Cardiac fibroblast (primary cell): ENCODE measurements around the gene ATAD5.

ENCODE experiments used
- DNase-seq, 2 donors: peaks; one replicate each; pipeline versions ENCODE4 v3.0.0 to v3.0.0-alpha.2; 2010; ENCODE audit warnings: low read depth in 2 of 2
- H3K4me3 ChIP-seq, 2 donors: replicated peaks in 1 of 2; 1 replicate in 1 of 2; 2 replicates in 1 of 2; pipeline ENCODE4 v1.5.1; 2011; ENCODE audit warnings: low read depth in 2 of 2, low read length in 2 of 2, mild to moderate bottlenecking in 2 of 2, moderate library complexity in 1 of 2
- TF ChIP-seq, protein P1 (sequence below): IDR thresholded peaks from one replicate; pipeline ENCODE4 v1.5.1; 2011; ENCODE audit warnings: low read depth, mild to moderate bottlenecking, low read length, inconsistent platforms

The ATAD5 gene

DNA sequence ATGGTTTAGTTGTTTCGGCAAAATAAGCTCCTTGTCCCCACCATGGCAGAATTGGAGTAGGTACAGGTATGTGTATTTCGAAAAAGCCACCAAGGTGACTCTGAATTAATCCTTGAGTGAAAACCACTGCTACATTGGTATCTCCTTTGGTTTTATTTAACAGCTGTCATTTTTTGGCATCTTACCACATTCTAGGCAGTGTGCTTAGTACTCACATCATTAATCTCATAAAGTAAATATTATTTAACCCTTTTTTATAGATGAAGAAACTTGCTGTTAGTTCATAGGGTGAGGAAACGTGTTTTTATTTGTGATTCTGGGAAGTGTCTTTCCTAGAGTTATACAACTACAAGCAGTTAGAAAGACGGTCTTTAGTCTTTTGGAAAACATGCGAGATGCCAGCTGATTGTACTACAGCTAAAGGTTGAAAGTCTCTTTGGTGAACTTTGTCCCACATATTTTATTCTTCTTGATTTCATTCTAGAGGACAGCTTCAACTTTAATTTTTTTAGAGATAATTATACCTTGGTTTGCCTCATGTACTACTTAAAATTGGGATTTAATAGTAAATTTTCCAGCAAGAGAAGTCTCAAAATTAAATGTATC, 6.5 kb downstream of the ATAD5 start:
- DNase-seq = no peak
- TF ChIP-seq, protein P1, sequence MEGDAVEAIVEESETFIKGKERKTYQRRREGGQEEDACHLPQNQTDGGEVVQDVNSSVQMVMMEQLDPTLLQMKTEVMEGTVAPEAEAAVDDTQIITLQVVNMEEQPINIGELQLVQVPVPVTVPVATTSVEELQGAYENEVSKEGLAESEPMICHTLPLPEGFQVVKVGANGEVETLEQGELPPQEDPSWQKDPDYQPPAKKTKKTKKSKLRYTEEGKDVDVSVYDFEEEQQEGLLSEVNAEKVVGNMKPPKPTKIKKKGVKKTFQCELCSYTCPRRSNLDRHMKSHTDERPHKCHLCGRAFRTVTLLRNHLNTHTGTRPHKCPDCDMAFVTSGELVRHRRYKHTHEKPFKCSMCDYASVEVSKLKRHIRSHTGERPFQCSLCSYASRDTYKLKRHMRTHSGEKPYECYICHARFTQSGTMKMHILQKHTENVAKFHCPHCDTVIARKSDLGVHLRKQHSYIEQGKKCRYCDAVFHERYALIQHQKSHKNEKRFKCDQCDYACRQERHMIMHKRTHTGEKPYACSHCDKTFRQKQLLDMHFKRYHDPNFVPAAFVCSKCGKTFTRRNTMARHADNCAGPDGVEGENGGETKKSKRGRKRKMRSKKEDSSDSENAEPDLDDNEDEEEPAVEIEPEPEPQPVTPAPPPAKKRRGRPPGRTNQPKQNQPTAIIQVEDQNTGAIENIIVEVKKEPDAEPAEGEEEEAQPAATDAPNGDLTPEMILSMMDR = no peak
- H3K4me3 ChIP-seq = no peak overlapping the region

DNA sequence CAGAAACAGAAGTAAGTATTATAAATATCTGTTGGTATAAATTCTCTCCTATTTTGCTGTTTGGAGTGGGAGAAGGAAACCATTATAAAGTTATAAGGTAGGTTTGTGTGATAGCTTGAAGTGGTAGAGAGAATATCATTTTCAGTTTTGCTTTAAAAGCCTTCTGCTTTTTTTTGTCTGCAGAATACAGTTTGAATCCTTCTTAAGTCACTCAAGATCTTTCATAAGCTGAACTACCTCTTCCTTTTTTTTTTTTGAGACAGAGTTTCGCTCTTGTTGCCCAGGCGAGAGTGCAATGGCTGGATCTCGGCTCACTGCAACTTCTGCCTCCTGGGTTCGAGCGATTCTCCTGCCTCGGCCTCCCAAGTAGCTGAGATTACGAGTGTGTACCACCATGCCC, 9.0 kb downstream of the ATAD5 start:
- no peak for DNase-seq
- H3K4me3 ChIP-seq = no peak overlapping the region
- TF ChIP-seq, protein P1 = no peak

DNA sequence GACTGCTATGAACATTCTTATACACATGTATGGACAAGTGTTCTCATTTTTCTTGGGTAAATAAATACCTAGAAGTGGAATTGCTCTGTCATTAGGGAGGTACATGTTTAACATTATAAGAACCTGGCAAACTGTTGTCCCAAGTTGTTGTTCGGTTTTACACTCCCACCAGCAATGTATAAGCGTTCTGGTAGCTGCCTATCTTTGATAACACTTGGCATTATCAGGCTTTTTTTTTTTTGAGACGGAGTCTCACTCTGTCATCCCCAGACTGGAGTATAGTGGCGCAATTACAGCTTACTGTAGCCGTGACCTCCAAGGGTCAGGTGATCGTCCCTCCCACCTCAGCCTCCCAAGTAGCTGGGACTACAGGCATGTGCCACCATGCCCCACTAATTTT, 16.3 kb downstream of the ATAD5 start:
- no peak overlapping the region for H3K4me3 ChIP-seq
- DNase-seq = no peak
- TF ChIP-seq, protein P1 = no peak

DNA sequence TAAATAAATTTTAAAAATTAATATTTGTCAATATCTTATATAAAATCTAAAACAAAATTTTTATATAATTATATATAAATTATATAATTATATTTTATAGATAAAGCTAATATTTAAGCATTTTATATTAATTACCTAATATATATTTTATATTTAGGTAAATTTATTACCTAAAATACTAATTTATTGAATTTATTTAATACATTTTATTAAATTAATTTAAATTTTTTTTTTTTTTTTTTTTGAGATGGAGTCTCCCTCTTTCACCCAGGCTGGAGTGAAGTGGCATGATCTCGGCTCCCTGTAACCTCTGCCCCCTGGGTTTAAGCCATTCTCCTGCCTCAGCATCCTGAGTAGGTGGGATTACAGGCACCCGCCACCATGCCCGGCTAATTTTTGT, 22.4 kb downstream of the ATAD5 start:
- no peak overlapping the region for H3K4me3 ChIP-seq
- TF ChIP-seq, protein P1 = no peak
- no peak for DNase-seq

DNA sequence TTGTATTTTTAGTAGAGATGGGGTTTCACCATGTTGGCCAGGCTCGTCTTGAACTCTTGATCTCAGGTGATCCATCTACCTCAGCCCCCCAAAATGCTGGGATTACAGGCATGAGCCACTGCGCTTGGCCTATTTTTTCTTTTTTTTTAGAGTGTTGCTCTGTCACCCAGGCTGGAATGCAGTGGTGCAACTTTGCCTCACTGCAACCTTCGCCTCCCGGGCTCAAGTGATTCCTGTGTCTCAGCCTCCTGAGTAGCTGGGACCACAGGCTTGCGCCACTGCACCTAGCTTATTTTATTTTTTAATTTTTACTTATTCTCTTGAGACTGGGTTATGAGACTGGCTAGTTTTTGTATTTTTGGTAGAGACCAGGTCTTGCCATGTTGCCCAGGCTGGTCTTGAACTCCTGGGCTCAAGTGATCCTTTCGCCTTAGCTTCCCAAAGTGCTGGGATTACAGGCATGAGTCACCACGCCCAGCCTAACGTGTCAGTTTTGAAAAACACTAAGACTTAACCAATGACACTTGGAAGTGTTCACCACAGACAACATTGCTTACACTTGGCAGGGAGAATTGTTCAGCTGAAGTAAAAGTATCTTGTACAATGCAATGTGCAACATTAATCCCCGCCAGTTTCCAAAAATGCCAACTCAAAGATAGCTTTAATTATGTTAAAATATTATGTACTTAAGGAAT, 26.9 kb downstream of the ATAD5 start:
- DNase-seq = peak; percentile 0 to 8

DNA sequence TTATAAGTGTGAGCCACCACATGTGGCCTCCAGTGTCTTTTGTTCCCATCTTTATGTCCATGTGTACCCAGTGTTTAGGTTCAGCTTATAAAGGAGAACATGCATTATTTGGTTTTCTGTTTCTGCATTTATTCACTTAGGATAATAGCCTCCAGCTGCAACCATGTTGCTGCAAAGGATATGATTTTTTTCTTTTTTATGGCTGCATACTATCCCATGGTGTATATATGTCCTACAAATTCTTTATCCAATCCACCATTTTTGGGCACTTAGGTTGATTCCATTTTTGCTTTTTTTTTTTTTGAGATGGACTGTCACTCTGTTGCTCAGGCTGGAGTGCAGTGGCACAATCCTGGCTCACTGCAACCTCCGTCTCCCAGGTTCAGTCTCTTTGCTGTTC, 32.9 kb downstream of the ATAD5 start:
- no peak for DNase-seq
- H3K4me3 ChIP-seq = no peak overlapping the region
- TF ChIP-seq, protein P1 = no peak

More for the DNA sequence above, 26.9 kb downstream of the ATAD5 start:
- TF ChIP-seq, protein P1 = no peak
- H3K4me3 ChIP-seq = no peak overlapping the region
